GM12878 (cell line): ENCODE measurements around the gene RTP3.

Source experiments
- EP300 ChIP-seq, 2 experiments: fragments of 150-350 bp in 1 of 2; IDR thresholded peaks; 2 replicates each; pipeline ENCODE4 v1.6.1; 2011 to 2012; ENCODE audit warnings: low read depth in 2 of 2, low read length in 2 of 2, borderline replicate concordance in 1 of 2, improper control_type of control experiment in 1 of 2, inconsistent platforms in 1 of 2; ENCODE audit not compliant: control insufficient read depth in 1 of 2
- MYC ChIP-seq: IDR thresholded peaks from 2 replicates; pipeline ENCODE4 v1.6.1; 2011; ENCODE audit warnings: mild to moderate bottlenecking, low read length, moderate library complexity, inconsistent platforms; ENCODE audit not compliant: insufficient read depth, insufficient replicate concordance, insufficient read length, severe bottlenecking
- TAF1 ChIP-seq: IDR thresholded peaks from 2 replicates; pipeline ENCODE4 v1.6.1; 2011; ENCODE audit warnings: mild to moderate bottlenecking, low read depth, low read length, borderline replicate concordance

- TF ChIP-seq EP300 (IDR thresholded peaks at IDR 0.05; ENCODE audit: borderline replicate concordance in 1 of 2, control insufficient read depth in 1 of 2, low read depth in 2 of 2, low read length in 2 of 2) = no peak
- no peak for TF ChIP-seq MYC
- TF ChIP-seq TAF1 = no peak
These were observed 7.0 kb downstream of the RTP3 start for GRCh38 chr3:46504789-46505188.
